NCI-H446 (cell line): ENCODE results near the gene ASTN2.

ENCODE experiments used
- DNase-seq, 2 experiments: peaks; one replicate each; lab custom pipeline; 2025; lab: John Stamatoyannopoulos, UW

The ASTN2 gene

GRCh38 chr9:116668970-116669695 lies 745.7 kb downstream of the ASTN2 start:
- no peak for DNase-seq

DNA sequence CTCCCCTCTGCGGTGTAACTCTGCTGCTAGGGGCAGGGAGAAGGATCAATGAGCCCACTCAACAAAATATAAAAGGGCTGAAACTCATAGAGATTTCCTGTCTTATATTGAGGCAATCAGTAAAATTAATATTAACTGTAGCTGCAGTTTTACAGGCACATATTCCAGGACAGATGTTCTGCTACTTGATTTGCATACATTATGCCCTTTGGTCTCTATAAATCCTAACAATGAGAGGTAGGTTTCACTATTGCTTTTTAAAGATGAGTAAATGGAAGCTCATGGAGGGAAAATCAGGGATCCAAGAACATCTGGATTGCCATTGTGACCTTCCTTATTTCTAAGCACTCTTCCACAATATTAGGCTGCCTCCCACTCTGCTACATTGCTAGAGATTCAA lies 751.3 kb downstream of the ASTN2 start:
- no peak for DNase-seq

DNA sequence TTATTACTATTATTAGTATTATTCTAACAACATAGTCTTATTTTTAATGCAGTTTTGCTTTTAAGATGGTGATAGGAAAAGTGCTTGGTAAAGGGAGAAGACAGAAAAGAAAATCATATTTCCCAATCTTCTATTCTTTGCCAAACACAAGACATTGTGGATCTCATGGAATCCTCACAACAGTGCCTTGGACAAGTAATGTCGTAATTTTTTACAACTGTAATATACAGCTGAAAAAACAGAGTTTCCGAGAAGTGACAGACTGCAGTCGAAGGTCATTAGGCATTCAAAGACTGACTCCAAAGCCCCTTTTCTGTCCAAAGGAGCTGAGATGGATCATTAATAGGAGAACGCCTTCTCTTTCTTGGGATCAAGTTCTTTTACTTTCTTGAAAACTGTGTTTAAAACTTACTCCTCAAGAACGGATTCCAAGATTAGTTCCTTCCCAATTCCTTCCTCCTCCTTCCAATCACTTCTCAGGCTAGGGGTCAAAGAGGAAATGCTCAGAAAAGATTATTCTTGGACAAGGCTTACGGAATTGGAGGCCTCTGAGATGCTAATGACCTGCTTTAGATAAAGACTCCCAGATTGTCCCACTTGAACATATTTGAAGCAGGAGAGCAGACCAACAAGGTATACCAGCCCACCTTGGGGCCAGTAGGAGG lies 752.1 kb downstream of the ASTN2 start:
- no peak for DNase-seq

- DNase-seq, result peak in 1 of 2 experiments; percentile 48
Observed at GRCh38 chr9:116661037-116661954, 753.6 kb downstream of the ASTN2 start.

- DNase-seq, result no peak
Observed at GRCh38 chr9:116658265-116658664, 756.6 kb downstream of the ASTN2 start.

DNA sequence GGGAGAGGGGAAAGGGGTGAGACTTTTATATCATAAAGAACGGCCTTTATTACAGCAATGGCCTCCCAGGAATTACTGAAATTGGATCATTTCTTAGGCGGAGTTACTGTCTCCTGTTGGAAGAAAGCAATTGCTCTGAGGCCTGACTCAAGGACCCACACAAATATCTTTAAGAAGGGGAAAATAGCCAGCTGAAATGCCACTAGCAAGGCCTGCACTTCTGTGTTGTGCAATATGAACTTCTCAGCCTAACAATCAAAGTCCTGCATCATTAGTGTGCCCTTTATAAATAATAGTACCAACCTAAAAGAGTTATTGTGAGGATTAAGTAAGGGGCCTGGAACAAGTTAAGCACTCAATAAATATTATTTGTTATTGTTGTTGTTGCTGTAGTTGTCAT lies 757.9 kb downstream of the ASTN2 start:
- no peak for DNase-seq

GRCh38 chr9:116656501-116656971 lies 758.3 kb downstream of the ASTN2 start:
- peak in 1 of 2 experiments; percentile 25 for DNase-seq

GRCh38 chr9:116654059-116654355 lies 760.9 kb downstream of the ASTN2 start:
- DNase-seq, result no peak

- DNase-seq, result no peak
Observed at GRCh38 chr9:116653348-116654058, 761.4 kb downstream of the ASTN2 start.

DNA sequence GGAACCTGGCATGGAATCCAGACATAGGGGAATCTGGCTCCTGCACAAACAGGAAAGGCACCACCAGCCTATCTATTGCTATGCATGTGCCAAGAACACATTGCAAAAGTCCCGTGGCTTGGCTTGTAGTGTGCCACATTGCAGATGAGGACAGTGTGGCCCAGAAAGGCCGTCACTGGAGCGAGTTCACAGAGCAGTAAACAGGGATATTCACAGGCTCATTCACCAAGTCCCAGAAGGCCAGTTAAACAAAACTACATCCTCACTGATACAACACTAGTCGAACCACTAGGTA lies 767.4 kb downstream of the ASTN2 start:
- DNase-seq, result no peak

- no peak for DNase-seq
Observed at GRCh38 chr9:116646661-116647514, 768.0 kb downstream of the ASTN2 start.

DNA sequence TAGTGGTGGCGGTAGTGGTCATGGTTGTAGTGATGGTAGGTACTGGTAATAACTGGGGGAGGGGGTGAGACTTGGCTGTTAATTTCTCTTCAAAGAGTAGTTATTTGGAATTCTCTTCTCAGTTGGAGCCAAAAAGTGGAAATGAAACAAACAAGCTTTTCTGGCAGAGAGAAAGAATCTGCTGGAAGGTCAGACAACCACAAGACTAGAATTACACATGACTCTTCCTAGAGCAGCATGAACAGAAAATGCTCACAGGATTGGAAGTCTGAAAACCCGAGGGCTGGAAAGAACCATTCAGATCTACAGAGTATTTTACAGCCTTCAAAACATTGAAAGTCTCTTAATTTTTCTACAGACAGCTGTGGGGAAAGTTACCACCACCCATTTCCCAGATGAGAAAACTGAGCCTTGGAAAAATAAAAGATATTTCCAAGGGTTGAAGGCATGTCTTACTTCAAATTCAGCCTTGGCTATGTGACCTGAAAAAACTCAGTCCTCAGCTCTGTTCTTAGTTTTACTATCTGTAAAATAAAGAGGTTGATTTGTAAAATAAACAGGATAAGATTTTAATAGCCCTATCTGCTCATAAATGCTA lies 770.7 kb downstream of the ASTN2 start:
- no peak for DNase-seq

- DNase-seq, result no peak
Observed at GRCh38 chr9:116643691-116644090, 771.2 kb downstream of the ASTN2 start.

- no peak for DNase-seq
Observed at GRCh38 chr9:116641292-116642059, 773.4 kb downstream of the ASTN2 start.

DNA sequence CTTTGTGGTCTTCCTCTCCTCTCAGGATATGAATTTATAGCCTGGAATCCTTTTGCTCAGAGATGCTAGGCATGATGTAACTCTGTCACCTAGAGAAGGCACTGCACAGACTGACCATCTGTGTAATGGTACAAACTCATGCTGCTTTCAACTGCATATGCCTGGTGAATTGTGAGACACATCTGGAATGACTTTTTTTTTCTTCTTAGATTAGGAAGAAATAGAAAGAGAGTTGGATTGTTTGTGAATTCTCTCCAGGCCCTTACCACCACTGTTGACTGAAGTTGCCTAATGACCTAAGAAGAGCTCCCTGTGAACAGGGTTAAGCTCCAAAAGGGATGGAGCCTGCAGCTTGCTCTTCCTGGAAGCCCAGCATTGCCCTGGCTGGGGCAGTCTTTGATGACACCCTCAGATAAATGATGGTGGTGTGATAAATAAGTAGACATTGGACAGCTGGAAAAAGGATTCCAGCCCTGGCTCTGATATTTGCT lies 775.6 kb downstream of the ASTN2 start:
- DNase-seq, result no peak

DNA sequence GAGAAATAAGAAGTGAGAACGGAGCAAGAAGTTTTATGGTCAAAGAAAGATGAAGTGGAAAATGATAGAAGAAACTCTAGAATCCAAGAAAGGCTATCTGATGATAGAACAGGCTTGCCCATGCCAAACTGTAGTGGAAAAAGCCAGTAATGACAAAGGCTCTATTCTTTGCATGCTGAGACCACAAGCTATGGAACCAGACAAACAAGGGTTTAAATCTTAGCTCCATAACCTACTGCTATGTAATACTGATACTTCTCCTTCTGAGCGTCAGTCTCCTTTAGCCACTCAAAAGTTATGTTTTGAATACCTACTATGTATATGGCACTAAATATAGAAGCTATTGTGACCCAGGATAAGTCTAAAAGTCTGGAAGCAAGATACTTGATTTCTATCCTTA lies 778.9 kb downstream of the ASTN2 start:
- DNase-seq, result no peak

- DNase-seq, result no peak
Observed at GRCh38 chr9:116632990-116633838, 781.6 kb downstream of the ASTN2 start.

DNA sequence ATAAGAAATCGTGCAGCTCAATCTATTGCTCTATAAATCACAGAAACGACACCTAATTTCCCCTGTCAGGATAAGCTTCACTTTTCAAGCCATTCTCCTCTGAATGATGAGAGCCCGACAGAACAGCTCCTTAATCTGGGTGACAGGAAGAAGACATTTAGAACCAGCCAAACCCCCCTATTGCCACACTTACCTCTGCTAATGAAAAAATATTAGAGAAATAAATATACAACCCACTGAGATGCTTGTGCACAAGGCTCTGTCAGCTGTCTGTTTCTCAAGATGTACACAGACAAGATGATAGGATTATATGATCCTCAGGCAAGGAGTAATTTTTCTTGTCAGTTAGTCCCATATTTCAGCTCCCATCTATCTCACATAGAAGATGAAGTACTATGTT lies 785.2 kb downstream of the ASTN2 start:
- DNase-seq, result no peak

DNA sequence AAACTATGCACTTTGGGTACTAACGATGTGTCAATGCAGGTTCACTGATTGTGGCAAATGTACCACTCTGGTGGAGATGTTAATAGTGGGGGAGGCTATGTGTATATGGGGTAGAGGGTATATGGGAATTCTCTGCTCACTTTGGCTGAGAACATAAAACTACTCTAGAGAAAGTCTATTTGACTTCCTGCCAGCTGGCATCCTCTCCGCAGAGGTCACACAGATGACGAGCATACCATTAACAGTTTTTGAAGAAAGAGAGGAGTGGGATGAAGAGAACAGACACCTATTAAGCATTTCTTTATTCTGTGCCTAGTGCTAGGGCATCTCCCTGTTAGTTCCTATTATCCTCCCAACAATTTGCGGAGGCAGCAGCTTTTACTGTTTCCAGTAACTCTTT lies 786.1 kb downstream of the ASTN2 start:
- no peak for DNase-seq
